ENCODE results near the gene ALDH6A1.
A peak's percentile ranks its signal among the peaks of the same experiment; 100 is the strongest.

ALDH6A1 gene

DNA sequence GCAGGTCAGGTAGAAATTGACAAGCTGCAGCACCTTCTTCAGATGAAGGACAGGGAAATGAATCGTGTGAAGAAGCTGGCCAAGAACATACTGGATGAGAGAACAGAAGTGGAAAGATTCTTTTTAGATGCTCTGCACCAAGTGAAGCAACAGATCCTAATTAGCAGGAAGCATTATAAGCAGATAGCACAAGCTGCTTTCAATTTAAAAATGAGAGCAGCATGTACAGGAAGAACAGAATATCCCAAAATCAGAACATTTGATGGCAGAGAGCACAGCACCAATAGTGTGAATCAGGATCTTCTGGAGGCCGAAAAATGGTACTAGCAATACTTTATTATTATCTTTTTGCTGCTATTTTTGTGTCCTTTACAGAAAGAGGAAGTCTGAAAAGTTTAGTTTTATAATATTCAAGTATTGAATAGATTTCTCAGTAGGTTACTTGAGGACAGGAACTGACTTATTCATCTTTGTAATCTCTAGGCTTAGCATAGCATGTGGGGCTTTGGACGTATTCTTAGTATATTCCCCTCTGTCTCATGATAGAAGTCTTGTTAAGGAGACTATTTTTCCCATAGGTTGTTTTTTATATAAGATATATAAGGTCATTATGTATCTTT lies 34.3 kb downstream of the ALDH6A1 start:
- no peak for DNase-seq (ENCODE audit: low read depth in 3 of 3)

DNA sequence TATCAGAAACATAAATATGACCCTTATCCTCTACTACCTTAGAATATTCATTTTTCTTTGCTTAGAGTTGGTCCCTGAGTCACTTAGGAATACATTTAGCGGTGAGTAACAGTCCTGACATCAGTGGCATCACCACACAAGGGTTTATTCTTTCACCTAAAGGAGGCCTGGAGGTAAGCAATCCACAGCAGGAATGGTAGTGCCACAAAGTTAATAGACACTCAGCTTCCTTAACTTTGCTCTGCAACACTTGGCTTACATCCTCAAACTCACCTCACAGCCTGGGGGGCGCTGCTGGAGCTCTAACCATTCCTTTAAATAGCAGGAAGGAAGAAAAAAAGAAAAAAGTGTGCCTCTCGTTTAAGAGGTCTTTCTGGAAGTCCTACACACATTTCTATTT lies 36.0 kb downstream of the ALDH6A1 start:
- no peak for DNase-seq (ENCODE audit: low read depth in 3 of 3)

DNA sequence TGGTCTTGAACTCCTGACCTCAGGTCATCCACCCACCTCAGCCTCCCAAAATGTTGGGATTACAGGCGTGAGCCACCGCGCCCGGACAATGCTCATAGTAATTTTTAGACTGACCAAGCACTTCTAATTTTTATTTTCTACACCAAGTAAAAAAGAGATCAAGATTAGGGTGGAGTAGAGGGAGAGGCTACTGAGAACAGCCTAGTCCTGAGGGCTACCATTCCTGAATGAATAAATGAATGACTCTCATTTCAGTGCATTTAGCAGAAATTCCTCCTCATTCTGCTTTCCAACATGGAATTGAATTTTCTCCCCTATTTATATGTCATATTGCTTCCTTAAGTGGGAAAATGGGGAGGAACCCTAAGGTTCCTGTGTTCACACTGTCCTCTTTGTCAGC lies 38.7 kb downstream of the ALDH6A1 start:
- no peak for DNase-seq (ENCODE audit: low read depth in 3 of 3)

DNA sequence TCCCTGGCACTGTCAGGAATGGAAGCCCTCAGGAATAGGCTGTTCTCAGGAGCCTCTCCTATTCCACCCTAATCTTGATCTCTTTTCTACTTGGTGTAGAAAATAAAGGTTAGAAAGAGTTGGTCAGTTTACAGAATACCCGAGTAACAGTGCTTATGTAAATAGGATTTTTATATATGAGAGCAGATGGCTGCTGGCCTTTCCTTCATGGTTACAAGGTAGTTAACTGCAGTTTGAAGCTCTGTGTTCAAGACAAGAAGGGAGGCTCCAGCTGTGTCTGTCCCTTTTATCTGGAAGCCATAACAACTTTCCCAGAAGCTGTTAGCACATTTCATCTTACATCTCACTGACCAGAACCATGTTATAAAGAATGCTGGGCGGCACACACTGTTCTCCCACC lies 42.0 kb downstream of the ALDH6A1 start:
- DNase-seq (ENCODE audit: low read depth in 3 of 3), result no peak

DNA sequence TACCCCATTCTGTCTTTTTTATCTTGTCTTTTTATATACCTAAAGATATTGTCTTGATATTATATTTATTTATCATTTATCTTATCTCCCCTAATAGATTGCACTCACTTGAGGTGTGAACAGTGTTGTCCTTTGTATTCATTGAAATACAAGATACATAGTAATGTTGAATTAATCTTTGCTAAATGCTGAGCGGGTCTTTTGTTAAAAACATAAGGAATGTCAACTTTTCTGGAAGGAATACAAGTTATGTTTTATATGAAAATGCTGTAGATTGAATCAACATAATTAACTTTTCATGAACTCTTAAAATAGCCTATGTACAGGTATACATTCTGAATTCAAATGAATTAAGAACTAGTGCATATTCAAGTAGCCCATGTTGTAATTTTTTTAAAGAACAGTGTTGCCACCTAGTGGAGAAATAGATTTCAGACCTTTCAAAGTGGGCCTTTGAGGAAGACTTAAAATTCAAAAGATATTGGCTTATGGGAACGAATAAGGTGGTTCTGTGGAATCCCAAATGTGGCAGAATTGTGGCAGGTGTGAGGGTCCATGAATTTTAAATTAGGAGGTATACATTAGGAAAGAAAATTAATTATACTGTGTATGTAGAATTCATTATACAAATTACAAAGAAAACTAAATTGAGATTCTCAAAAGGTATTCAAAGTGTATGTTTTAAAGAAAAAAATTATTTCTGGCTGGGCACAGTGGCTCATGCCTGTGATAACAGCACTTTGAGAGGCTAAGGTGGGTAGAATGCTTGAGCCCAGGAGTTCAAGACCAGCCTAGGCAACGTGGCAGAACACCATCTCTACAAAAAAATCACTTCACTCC lies 46.0 kb downstream of the ALDH6A1 start:
- no peak for DNase-seq (ENCODE audit: low read depth in 3 of 3)

DNA sequence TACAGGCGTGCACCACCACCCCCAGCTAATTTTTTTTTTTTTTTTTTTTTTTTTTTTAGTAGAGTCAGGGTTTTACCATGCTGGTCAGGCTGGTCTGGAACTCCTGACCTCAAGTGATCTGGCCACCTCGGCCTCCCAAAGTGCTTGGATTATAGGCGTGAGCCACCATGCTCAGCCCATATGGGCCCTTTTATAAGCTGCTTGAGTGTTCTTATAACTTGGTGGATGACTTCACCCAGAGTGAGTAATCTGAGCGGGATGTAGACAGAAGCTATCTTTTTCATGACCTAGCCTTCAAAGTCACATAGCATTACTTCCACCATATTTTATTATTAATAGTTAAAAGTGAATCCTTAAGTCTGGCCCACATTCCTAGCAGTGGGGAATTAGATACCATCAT lies 48.7 kb downstream of the ALDH6A1 start:
- DNase-seq (ENCODE audit: low read depth in 3 of 3), result no peak

DNA sequence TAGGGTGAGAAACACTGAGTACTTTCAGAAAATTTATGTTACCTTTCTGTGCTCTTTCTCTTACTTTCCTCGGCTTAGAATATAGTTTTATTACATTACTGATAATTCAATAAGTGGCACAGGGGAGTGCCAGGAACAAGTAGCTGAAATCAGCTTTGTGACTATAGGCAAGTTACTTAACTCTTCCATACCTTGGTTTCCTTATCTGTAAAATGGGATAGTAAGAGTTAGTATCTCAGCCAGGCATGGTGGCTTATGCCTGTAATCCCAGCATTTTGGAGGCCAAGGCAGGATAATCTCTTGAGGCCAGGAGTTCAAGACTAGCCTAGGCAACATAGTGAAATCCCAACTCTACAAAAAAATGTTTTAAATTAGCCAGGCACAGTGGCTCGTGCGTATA lies 49.7 kb downstream of the ALDH6A1 start:
- DNase-seq (ENCODE audit: low read depth in 3 of 3), result no peak

DNA sequence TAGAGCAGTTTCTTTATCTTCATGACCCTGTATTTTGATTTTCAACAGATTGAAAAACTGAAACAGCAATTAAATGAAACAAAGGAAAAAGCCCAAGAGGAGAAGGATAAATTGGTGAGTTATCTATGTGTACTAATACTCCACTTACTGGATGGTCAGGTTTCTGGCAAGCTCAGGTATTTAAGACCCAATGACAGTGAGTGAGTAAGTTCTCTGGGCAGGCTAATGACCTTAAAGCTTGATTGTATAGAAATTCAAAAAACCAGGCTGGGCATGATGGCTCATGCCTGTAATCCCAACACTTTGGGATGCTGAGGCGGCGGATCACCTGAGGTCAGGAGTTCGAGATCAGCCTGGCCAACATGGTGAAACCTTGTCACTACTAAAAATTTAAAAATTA lies 55.1 kb downstream of the ALDH6A1 start:
- no peak for DNase-seq (ENCODE audit: low read depth in 3 of 3)

DNA sequence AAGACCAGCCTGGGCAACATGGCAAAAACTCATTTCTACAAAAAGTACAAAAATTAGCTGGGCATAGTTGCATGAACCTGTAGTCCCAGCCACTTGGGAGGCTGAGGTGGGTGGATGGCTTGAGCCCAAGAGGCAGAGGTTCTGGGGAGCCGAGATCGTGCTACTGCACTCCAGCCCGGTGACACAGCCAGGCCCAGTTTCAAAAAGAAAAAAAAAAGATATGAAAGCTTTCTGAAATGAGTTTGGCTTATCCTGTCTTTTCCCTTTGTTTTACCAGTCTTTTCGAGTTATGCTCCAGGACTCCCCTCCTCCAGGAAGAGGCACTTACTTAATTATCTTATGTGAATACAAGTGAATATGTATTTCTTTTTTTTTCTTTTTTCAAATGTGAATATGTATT lies 61.9 kb downstream of the ALDH6A1 start:
- no peak for DNase-seq (ENCODE audit: low read depth in 3 of 3)

DNA sequence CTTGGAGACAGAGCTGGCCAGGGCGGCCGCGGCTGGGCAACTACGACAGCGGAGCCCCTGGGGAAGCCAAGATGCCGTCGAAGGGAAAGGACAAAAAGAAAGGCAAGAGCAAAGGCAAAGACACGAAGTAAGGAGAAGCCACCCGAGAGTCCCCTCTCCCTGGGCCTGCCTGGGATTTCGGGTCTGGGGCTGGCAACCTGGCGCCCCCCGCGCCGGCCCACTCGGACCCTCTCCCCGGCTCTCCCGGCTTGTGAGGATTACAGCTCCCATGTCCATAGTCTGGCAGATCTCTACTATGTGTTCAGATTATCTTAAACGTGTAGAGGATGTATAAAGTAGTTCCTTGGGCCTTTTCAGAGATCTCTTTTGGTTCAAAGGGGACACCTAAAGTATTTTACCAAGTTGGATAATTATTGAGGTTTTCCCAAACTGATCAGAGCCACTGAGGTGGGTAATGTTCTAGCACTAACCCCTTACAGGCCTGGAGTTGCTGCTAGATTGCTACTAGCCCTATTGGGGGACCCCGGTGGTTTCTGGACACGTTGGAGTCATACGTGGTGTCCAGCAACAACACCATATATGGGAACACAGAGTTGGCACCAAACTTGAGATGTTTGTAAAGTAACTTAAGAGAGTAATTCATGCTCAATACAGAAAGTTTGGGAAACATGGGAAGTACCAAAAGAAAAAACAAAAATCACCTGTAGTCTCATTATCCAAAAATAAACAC lies 64.7 kb downstream of the ALDH6A1 start:
- DNase-seq (ENCODE audit: low read depth in 3 of 3), result no peak

DNA sequence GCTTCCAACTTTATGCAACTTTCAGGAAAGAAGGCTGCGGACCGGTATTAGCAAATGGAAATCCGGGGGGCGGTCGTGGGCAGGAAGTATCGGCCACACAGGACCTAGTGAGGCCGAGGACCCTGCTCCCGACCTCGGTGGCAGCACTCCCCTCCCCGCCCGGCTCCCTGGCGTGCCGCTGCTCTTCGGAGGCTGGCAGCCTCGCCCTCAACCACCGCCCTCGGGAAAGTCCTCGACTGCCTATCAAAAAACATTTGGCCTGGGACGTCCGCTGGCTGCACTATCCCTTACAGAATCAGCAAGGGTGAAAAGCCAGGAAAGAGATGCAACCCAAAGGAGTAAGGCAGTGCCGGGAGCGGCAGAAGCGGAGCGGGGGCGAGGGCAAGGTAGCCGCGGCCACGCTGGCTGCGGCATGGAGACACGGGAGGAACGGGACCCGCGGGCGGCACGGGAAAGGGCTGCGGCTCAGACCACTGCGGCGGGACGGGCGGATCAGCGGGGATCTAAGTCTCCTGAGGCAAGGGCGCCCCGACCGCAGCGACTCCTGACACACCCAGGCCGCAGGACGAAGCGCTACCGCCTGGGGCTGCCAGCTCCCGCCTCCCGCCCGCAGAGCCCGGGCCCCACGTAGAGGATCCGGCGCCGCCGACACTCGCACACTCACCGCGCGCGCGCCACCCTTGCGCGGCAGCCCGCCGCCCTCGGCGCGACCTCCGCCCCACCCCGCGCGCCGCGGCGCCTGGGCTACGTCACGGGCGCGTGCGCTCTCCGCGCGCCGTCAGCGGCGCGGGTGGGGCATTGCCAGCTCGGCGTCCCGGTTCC lies 65.5 kb downstream of the ALDH6A1 start, which contains the start of the genes BBOF1 and ENTPD5:
BBOF1 (plus strand) TSS at position 764 of the 822 bp plus-strand sequence. CDS start 130 bp downstream, outside the sequence.
ENTPD5 (minus strand) TSS at position 703 of the 822 bp plus-strand sequence. CDS start 31,186 bp downstream, outside the sequence.
- peak; percentile 68 to 71 (median 71) for DNase-seq (ENCODE audit: low read depth in 3 of 3)

DNA sequence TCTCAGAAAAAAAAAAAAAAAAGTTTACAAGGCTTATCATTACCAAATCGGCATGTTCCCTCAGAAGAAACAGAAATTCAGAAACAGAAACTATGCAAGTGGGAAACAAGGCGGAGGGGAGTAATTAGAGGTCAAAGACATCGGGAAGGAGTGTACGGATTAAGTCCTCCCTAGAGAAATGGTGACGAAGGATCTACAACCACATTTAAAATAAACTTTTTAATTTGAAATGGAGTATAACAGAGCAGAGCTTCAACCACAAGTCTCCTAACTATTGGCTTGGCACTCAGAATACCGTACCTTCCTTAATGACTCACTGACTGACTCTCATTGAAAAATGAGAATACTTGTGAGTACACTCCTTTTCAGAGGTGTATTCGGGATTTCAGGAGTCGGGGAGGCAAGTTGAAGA lies 66.1 kb downstream of the ALDH6A1 start:
- no peak for DNase-seq (ENCODE audit: low read depth in 3 of 3)

DNA sequence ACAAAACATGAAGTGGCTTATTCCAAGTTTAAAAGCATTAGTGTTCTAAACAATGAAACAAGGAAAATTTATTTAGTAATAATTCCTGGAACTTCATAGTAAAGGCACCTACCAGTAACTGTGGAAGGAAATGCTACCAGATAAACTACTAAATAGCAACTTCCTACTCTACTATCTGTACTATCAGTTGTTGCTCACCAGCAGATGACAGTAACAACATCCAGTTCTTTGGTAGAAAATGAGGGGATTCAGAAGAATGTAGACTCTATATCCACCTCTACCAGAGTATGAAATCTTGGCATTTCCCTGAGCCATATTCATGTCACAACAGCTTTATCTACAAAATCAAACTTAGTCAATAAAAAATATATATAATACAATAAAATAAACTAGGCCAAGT lies 68.3 kb downstream of the ALDH6A1 start:
- no peak for DNase-seq (ENCODE audit: low read depth in 3 of 3)

DNA sequence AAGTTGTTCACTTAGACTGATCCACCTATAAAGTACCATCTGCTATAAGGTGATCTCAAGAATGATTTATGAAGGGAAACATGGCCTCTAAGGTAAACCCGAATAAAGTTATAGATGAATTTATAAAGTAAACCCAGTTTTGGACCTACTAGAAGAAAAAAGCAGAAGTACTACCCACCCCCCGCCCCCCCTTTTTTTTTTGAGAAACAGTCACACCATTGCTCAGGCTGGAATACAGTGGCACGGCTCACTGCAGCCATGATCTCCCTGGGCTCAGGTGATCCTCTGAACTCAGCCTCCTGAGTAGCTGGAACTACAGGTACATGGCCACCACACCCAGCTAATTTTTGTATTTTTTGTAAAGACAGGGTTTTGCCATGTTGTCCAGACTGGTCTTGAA lies 69.1 kb downstream of the ALDH6A1 start:
- no peak for DNase-seq (ENCODE audit: low read depth in 3 of 3)

DNA sequence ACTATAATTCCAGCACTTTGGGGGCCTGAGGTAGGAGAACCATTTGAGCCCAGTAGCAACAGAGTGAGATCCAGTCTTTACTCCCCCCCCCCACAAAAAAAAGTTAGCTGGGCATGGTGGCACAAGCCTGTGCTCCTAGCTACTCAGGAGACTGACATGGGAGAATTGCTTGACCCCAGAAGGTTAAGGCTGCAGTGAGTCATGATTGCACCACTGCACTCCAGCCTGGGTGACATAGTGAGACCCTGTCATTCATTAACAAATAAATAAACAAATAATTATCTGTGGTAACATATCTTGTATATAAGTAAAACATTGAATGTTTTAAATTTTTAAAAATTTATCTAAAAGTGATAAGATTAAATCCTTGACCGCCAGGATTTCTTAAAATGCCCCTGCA lies 70.0 kb downstream of the ALDH6A1 start:
- no peak for DNase-seq (ENCODE audit: low read depth in 3 of 3)

DNA sequence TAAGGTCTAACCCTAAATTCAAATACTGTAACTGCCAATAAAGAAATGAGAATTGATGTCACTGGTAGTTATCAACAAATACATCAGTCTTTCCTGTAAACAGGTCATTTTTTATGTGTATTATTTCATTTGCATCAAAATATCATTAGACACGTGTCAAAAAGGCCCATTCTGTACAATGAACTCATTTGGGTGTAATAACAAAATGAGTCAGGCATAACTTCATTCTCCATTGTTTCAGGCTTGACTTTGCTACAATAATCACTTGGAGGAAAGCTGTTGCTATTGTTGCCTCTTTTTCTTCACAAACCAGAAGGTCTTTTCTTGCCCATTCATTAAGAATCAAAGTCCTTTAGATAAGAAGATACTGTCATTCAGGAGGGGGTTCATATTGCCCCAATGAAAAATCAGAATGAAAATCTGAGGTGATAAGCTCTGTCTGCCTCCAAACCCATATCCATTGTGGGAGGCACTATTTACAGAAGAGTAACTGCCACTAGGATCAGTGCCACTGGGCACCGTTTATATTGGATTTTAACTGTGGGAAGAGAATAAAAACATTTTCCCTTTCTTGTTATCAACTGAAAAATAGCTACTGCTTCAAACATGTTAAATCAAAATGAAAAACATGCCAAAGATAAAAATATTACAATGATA lies 75.3 kb downstream of the ALDH6A1 start:
- no peak for DNase-seq (ENCODE audit: low read depth in 3 of 3)

All from stimulated activated CD4-positive, alpha-beta T cell treated with anti-CD3 and anti-CD28 coated beads, TNF-alpha, amount 100 ng/mL, for 48 hours (primary cell).